DMS 273 (cell line): ENCODE results near the gene AKAP13.

Experiments
- DNase-seq: peaks from one replicate; lab custom pipeline; 2025; ENCODE audit not compliant: unreplicated experiment; lab: John Stamatoyannopoulos, UW

Gene AKAP13

GRCh38 chr15:85406916-85407315, 26.5 kb downstream of the AKAP13 start:
- no peak for DNase-seq

GRCh38 chr15:85407421-85408269, 27.2 kb downstream of the AKAP13 start:
- DNase-seq, result peak; percentile 79

- no peak for DNase-seq
These were observed 27.9 kb downstream of the AKAP13 start for GRCh38 chr15:85408270-85408746.

- no peak for DNase-seq
These were observed 31.7 kb downstream of the AKAP13 start for GRCh38 chr15:85412066-85412465.

DNA sequence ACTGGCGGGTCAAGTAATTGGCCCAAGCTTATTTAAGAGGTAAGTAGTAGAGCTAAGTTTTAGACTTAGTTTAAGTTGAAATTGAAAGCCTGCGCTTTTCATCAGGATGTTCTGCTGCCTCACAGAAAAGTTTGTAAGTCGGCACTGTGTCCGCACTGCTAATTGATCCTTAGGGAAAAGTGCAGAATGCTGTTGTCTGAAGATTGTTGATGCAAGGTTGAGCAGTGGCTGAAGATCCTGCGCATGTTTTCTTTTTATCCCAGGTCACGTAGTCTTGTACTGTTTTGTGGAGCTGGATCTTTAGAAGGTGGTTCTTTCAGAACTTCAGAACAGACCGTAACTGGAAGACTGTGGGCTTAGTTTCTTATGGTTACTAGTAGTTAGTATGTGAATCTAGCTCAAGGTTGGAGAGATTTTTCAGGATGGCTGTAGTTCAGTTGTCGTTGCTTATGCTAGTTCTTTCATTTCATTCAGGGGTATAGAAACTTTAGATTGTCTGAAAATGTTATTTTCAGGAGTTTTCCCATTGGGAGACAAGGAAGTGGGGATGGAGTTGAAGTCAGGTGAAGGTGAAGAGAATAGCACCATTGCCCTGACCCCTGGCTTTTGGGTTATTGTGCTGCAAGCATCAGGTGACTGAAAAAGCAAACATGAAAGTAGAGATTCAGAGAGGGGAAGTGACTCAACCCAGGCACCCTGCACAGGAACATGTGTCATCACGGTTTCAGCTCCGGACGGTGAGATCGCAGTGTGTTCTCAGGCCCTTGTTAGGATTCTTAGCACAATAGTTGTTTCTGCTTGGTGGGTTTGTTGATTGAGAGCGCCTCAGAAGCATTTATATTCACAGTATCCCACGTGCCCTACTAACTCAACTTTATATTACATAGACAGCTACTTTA, 32.8 kb downstream of the AKAP13 start:
- peak; percentile 8 for DNase-seq

DNA sequence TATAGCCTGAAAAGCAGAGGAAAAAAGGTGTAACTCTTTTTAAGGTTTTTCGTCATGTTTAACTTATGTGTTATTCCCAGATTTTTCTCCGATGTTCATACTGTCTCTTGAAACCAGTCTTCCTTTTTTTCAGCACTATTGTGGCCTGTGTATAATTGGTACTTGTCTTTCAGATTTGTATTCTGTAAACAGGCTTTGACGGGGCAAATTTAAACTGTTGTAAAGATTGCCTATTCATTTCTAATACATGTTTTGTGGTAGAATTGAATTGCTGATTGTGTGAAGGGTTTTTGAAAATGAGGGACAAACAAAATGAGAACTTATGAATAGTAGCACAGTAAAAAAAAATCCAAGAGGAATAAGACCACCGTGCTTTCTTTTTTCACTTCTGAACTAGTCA, 33.6 kb downstream of the AKAP13 start:
- DNase-seq, result no peak

DNA sequence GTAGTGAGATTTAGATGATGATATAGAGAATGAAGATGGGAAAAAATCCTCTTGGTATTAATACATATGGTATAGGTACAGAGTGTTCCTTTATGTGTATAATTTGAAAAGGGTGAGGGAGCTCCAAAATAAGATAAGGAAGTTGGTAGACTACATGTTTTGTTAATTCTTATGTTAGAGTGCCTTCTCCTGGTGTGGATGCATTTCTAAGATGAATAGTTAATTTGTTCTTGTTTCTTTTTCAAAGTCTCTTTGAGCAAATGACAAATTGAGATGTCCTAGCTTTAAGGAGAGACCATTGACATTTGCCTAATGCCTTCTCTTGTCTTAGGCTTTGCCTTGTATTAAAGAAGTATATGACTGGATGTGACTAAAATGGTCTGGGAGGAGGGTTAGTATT, 34.1 kb downstream of the AKAP13 start:
- no peak for DNase-seq

- DNase-seq, result no peak
These were observed 34.6 kb downstream of the AKAP13 start for GRCh38 chr15:85414991-85415390.

GRCh38 chr15:85415783-85416182, 35.4 kb downstream of the AKAP13 start:
- DNase-seq, result no peak

- DNase-seq, result no peak
These were observed 36.9 kb downstream of the AKAP13 start for GRCh38 chr15:85417276-85417675.

GRCh38 chr15:85419161-85419560, 38.8 kb downstream of the AKAP13 start:
- no peak for DNase-seq

- DNase-seq, result no peak
These were observed 40.9 kb downstream of the AKAP13 start for GRCh38 chr15:85421116-85421925.

- no peak for DNase-seq
These were observed 42.2 kb downstream of the AKAP13 start for GRCh38 chr15:85422607-85423006.

- peak; percentile 3 for DNase-seq
These were observed 42.9 kb downstream of the AKAP13 start for GRCh38 chr15:85423256-85423655.

- DNase-seq, result no peak
These were observed 43.8 kb downstream of the AKAP13 start for GRCh38 chr15:85424154-85424553.

DNA sequence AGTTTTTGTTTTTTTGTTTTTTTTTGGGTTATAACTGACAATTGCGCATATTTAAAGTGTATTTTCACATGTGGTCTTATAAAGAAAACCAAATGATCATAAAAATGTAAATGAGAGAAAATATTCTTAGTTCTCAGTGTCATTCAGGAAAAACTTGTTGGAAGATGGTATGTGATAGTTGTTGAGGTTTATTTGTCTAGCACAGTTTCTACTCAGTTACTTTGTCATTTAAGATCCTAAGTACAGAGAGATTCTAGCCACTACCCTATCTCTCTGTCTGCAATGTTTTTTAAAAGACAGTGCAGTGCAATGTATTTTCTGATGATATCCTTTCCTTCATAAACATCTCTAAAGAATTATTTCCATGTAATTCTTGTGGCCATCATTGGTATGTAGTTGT, 46.1 kb downstream of the AKAP13 start:
- no peak for DNase-seq

- no peak for DNase-seq
These were observed 47.1 kb downstream of the AKAP13 start for GRCh38 chr15:85427286-85428028.

DNA sequence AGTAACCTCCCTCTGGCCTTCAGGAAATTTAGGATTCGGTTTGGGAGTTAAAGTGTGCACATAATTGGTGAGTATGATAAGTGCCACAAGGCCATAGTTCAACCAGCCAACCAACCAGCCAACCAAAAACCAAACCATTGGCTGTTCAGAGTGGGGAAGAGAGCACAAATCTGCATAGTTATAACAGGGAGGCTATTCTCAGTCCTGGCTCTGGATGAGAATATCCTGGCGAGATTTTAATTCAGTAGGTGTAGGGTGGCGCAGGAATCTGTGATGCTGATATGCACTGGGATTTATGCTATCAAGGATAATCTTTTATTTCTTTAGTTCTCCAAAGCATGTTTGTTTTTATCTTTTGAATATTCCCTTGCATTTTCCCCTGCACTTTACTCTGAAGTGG, 49.1 kb downstream of the AKAP13 start:
- no peak for DNase-seq

DNA sequence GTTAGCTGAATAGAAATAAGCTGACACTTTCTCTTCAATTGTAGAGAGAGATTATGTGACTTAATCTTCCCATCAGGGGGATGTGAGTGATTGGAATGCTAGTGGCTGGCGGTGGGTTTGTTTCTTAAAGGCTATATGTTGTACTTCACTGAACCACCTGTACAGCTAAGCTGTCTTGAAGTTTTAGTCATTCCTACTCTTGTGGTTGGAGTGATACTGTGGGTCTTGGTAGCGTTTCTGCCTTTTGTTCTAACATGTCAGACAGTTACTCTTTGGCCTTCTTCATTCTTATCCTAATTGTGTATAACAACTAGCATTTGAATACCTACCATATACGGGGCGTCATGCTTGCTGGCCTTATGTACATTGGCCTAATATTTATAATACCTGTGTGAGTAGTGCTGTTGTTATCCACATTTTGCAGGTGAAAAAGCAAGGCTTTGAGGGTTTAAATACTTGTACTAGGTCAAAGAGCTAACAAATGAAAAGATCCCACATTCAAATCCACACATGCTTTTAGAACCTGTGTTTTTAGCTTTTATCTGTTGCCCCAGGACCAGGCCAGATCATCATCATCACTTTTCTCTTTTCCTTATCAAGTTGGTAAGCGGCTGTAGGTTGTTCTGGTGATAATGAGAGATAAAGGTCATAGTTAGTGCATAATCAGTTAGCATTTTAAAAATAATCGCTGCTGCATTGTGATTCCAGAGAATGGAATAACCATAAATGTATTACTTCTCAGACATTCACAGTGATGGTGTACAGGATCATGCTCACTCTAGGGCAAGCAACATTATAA, 50.2 kb downstream of the AKAP13 start:
- no peak for DNase-seq

- DNase-seq, result no peak
These were observed 59.6 kb downstream of the AKAP13 start for GRCh38 chr15:85439996-85440395.
